ENCODE results near the gene MMP20.

The MMP20 gene

DNA sequence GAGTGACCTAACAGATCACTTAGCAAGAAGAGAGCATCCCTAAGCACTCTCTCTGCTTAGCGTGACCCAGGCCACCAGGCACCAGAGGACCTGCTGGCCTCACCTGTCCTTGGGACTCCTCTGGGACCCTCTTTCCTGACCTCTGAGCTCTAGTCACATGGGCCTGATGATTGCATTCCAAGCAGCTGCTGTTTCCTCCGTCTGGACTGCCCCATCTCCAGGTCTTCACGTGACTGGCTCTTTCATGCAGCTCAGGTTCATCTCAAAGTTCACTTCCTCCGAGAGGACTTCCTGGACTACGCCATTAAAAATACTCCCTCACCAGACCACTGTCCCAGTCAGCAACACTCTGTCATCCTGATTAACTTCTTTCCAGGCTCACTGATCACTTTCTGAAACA is 2.9 kb downstream of the MMP20 start:
- DNase-seq (ENCODE audit: low read depth) = no peak

DNA sequence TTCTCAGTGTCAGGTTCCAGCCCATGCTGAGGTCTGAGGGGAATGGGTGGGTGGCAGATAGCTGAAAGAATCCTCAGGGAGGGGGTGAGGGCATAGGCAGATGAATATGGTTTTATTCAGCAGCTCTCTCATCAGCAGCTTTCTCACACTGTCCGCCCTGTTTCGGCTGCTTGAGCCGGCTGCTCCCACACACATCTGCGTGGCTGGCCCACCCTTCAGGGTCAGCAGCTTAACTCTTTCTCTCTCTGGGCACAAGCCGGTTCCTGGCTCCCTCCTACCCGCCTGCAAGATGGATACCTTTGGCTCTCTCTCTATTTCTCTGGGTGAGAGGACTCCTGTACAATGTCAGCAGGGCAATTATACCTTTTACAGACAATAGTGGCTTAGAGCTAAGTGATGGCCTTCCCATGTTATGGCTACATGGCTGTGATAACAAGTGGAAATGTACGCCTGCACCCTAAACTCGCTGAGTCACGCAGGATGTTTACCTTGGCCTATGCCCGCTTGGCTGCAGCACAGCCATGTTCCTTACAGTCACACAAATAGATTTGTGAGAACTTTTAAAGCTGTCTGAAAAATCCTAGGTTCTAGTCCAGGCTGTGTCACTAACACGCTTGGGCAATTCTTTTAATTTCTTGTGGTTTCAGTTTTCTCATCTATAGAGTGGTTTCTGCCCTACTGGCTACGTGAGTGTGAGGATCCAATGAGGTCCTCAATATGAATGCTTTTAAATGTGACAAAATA is 4.1 kb downstream of the MMP20 start:
- DNase-seq (ENCODE audit: low read depth) = no peak

DNA sequence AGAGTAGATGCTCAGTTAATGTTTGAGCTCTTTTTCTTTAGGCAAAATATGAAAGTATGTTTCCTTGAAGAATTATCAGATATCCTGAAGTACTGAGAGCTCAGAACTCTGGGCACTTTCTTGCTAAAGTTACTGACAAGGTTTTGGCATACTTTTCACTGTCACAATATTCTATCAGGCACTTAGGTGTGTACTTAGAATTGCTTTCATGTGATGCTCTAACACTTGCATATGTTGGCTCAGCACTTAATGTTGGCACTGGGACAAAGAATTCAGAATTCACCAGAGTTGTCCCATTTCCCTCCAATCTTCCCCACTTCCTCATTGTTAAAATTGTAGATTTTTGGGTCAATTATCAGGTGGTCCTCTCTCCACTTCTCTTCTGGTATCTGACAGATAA is 5.0 kb downstream of the MMP20 start:
- DNase-seq (ENCODE audit: low read depth) = no peak

DNA sequence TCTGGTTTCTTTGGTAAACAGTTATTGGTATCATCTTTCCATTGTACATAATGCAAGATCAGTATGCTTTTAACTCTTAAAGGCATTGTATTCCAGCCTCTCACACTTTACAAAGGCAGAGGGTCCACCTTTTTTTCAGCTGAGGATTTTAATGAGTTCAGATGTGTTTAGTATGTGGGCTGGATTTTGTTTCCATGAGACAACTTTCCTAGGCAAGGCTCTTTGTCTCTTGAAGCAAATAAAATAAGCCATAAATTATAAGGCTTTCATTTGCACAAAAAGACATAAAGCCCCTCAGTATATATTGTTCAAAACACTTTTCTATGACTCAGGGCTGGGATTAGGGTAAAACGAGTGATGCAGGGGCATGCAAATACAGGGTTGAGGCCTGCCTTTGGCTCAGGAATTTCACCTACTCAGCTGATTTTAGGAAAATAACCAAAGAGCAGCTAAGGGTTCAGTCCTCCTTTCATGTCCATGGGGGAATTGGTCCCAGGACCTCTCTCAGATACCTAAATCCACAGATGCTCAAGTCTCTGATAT is 7.6 kb downstream of the MMP20 start:
- DNase-seq (ENCODE audit: low read depth) = no peak

- no peak for DNase-seq (ENCODE audit: low read depth)
These were observed 9.2 kb downstream of the MMP20 start for GRCh38 chr11:102615894-102616432.

DNA sequence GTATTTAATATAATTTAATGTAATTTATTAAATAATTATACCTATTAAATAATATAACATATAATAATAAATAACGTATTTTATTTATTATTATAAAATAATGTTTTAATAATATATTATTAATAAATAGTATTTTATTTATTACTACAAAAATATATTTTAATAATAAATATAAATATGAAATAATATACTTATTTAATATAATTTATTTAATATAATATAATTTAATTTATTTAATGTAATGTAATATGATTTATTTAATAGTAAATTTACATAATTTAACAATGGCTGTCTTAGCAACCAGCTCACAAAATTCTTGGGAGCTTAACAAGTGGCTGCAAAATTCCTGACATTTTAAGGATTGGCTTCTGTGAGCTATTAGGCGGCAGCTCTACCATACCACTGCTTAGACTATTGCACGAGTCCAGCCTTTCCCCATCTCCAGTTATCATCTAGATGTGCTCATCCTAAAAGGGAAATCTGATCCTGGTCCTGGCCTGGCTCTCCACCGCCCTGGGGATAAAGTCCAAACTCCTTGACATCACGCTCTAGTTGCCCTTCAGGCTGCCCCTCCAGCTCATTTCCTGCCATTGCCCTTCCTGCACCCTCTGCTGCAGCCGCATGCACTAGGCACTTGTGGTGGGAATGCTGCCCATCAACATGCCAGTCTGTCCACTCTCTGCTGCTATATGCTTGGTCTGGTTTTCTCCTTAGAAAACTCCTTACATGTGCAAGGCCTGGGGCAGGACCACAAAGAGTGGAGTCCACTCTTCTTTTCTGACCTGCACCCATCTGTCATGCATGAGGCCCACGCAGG is 9.8 kb downstream of the MMP20 start:
- DNase-seq (ENCODE audit: low read depth) = no peak

GRCh38 chr11:102614485-102614884 is 10.6 kb downstream of the MMP20 start:
- no peak for DNase-seq (ENCODE audit: low read depth)

DNA sequence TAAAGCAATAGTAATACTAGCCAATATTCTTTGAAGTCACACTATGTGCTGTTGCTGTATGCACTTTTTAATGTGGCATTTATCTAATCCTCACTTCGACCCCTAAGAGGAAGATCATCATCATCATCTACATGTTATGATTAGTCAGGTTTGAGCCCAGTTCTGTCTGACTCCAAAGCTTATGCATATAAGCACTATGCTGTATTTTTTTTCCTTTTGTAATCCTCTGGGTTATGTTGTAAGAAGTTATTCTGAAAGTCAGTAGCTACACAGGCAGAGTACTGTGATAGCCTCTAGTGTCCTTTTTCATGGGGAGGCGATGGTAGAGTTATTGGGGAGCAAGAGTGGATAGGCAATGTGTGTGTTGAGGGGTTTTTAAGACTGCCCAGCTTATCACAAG is 11.1 kb downstream of the MMP20 start:
- DNase-seq (ENCODE audit: low read depth) = no peak

GRCh38 chr11:102613450-102613849 is 11.7 kb downstream of the MMP20 start:
- no peak for DNase-seq (ENCODE audit: low read depth)

DNA sequence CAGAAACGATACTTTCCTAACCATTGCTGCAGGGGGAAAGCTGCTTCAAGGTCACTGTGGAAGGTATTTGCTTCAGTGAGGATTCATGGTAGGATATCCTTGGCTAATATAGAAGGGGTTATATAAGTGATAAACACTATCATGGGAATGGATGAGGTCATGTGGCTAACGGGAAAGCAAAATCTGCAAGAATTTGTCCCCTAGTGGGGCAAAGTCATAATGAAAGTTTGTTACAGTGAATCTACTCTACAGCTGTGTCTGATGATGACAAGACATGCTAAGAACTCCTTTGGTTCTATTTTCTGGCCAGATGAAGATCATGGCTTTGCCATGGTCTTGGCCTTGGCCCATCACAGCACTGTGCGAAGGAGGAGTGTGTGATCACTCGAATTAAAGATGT is 13.8 kb downstream of the MMP20 start:
- DNase-seq (ENCODE audit: low read depth) = no peak

GRCh38 chr11:102610200-102610599 is 14.9 kb downstream of the MMP20 start:
- no peak for DNase-seq (ENCODE audit: low read depth)

GRCh38 chr11:102608699-102609098 is 16.4 kb downstream of the MMP20 start:
- no peak for DNase-seq (ENCODE audit: low read depth)

- DNase-seq (ENCODE audit: low read depth) = no peak
These were observed 20.3 kb downstream of the MMP20 start for GRCh38 chr11:102604875-102605274.

- DNase-seq (ENCODE audit: low read depth) = no peak
These were observed 21.1 kb downstream of the MMP20 start for GRCh38 chr11:102604011-102604410.

- no peak for DNase-seq (ENCODE audit: low read depth)
These were observed 21.6 kb downstream of the MMP20 start for GRCh38 chr11:102603576-102603975.

GRCh38 chr11:102603091-102603490 is 22.0 kb downstream of the MMP20 start:
- no peak for DNase-seq (ENCODE audit: low read depth)

DNA sequence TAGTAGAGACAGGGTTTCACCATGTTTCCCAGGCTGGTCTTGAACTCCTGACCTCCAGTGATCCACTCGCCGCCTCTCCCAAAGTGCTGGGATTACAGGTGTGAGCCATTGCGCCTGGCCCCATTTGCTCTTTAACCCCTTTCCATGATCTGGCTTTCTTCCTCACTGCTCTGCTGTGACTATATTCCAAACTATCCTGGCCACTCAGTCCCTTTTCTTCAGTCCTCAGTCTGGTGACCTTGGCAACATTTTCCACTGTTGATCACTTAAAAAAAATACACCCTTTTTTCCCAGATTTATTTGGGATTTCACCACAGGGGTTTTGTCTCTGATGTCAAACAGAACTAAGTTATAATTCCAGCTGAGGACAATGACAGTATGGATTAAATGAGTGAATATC is 24.5 kb downstream of the MMP20 start:
- DNase-seq (ENCODE audit: low read depth) = no peak

GRCh38 chr11:102599642-102600261 is 25.4 kb downstream of the MMP20 start:
- DNase-seq (ENCODE audit: low read depth) = no peak

DNA sequence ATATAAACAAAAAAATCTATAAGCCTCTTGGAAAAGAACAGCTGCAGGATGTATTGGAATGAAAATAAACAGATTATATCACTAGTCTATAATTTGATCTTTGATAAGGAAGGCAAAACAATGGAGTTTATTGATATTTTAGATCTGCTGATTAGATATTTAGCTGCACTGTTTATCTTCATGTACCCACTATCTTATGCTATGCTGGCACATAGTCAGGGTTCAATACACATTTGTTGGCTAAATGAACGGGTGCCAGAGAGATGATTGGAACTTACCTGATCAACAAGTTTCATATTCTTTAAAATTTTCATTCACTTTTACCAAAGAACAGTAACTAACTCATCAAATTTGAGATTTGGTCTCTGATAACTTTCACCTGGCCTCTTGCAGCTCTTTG is 26.9 kb downstream of the MMP20 start:
- DNase-seq (ENCODE audit: low read depth) = no peak

GRCh38 chr11:102596578-102596977 is 28.6 kb downstream of the MMP20 start:
- no peak for DNase-seq (ENCODE audit: low read depth)

DNA sequence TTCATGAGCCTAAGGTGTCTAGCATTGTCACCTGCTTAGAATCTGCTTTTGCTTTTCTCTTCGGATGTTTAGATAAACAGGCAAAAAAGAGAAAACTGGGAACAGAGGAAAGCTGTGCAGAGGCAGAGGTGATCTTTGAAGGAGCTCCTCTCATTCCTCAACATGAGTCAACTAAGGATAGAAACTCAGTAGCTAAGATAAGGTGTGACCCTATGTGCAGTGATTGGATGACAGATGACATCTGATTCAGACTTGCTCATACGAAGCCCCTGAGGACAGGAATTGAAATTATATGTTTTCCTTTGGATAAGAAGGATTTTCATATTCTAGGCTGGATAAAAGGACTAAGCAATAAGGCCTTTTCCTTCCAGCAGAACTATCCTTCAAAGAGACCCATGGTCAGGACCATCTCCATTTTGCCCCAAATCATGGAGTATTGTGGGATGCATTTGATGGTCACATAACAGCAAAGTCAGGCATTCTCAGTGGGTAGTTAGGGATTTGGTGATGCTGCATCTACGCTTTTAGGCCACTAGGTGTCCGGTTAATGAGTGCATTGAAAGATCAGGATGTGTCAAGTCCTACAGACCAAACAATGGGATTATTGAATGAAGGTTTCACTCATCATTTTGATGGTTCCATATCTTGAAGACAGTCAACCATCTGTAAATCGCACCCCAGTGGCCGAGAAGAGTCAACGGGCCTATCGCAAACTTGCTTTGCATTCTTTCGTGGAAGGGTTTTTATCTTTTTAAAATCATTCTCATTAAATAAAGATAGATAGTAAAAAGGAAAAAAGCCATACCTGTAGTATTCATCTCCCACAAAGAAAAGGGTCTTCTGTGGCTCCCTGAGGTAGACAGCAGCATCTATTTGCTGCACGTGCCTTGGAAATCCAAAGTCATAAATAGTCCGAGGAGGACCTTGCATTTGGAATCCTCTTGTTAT is 32.2 kb downstream of the MMP20 start:
- DNase-seq (ENCODE audit: low read depth) = no peak

Measured in T-helper 22 cell (primary cell).